ENCODE measurements around the gene PRCD.

The PRCD gene, protein sequence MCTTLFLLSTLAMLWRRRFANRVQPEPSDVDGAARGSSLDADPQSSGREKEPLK

DNA sequence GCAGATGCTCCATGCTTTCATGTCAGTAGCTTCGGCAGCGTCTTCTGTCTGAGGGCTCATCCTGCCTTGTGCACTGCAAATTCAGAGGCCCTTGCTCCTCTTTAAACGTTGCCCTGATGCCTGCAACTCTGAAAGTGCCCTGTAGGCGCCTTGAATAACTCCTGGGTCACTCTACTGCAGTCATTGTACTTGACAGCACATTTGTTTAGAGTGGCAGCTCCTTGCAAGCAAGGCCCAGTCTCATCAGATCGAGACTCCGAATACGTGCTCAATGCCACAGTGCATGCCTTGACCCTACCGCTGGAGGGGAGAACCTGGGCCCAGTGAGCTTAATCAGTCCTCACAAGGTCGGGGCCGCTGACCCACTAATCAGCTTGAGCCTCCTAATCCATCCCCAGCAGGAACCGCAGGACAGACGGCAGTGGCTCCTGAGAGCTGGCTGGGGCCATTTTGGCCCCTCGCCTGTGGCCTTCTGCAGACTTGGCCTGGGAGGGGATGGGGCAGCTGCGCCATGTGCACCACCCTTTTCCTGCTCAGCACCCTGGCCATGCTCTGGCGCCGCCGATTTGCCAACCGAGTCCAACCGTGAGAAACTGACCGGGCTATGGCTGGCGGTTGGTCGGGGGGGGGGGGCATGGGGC lies at the start of gene PRCD:
Gene PRCD (plus strand): TSS at position 414 of the 641 bp plus-strand sequence. CDS start 98 bp downstream, at position 512.
- no peak within 1 kb of the TSS for H3K27ac ChIP-seq
- no peak for TF ChIP-seq CTCF (IDR thresholded peaks at IDR 0.05)
- TF ChIP-seq ZFX (IDR thresholded peaks at IDR 0.05; ENCODE audit: borderline replicate concordance), result no peak

GRCh38 chr17:76490112-76490710 lies 49.6 kb upstream of the PRCD start:
- H3K27ac ChIP-seq, result no peak overlapping the region
- TF ChIP-seq ZFX (IDR thresholded peaks at IDR 0.05; ENCODE audit: borderline replicate concordance) (no peak), CTCF (IDR thresholded peaks at IDR 0.05) (no peak)

GRCh38 chr17:76491271-76492122 lies 48.3 kb upstream of the PRCD start:
- TF ChIP-seq ZFX (IDR thresholded peaks at IDR 0.05; ENCODE audit: borderline replicate concordance), result no peak
- TF ChIP-seq CTCF (IDR thresholded peaks at IDR 0.05), result no peak
- H3K27ac ChIP-seq, result no peak overlapping the region

DNA sequence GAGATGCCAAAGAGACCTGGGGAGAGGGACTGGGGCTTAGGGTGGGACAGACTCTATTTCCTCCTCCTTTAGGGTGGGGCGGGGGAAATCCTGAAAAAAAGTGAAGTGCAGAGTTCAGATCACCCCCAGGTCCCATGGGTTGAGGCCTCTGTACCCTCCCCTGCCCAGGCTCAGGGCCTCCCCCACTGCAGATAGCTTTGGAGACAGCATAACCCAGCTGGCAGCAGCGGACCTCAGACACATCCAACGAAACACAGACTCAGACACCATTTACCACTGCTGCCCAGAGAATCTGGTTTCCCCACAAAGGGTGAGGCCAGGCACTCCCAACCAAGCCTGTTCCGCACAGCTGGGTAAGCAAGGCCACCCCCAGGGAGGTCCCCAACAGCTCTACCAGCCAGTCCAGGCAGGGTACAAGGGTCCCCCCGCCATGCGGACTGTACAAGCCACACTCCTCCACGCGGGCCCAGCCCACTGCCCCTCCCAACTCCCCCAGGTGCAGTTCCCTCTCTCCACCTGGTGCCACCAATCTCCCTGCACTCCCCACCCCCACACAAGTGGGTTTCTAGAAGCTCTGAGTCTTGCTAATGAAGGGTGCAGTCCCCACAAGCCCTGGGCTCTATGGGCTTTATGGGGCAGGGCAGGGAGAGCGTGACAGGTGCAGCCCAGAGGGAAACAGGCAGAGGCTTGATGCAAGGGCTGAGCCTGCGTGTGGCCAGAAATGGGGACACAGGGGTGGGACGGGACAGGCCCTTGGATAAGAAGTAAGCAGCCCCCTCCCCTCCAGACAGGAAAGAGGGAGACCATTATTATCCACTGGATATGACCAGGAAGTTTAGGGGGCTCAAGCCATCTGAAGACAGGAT lies 47.5 kb upstream of the PRCD start:
- H3K27ac ChIP-seq, result no peak overlapping the region
- no peak for TF ChIP-seq CTCF (IDR thresholded peaks at IDR 0.05)
- TF ChIP-seq ZFX (IDR thresholded peaks at IDR 0.05; ENCODE audit: borderline replicate concordance), result no peak

GRCh38 chr17:76492989-76493501 lies 46.8 kb upstream of the PRCD start:
- no peak for TF ChIP-seq ZFX (IDR thresholded peaks at IDR 0.05; ENCODE audit: borderline replicate concordance)
- no peak for TF ChIP-seq CTCF (IDR thresholded peaks at IDR 0.05)
- no peak overlapping the region for H3K27ac ChIP-seq

DNA sequence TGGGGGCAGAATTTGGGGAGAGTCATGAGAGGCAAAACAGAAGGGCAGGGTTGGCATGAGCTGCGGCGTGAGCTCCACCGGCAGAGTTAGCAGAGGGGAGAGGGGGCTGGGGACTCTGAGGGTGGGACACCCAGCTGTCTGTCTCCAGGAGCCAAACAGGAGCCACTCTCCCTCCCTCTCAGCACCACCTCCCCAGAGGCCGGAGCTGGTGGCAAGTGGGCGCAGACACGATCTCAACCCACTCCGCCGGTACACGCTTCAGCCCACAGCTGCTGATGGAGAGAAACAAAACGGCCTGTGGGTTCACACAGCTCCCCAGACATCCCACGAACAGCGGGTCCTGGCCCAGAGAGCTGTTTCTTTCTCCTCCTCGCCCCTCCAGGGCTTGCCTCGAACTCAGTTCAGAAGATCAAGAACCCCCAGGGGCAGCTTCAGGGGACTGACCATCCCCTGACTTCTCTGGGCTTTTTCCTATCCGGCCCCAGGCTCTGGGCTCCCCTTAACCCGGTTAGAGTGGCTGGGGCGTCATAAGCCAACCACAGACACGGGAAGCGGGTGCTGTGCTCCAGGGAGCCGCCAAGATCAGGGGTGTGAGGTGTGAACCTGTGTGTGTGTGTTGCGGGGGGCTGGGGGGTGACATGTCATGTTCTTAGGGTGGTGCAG lies 46.2 kb upstream of the PRCD start:
- no peak overlapping the region for H3K27ac ChIP-seq
- TF ChIP-seq ZFX (IDR thresholded peaks at IDR 0.05; ENCODE audit: borderline replicate concordance) (no peak), CTCF (IDR thresholded peaks at IDR 0.05) (no peak)

Data from 22Rv1 (cell line).